GM18505 (cell line): ENCODE results near the gene CLASP1.

Source experiments
- ATAC-seq: cut with Tn5 transposase; IDR thresholded peaks from one replicate; pipeline ENCODE4 v1.9.1; 2021; ENCODE audit not compliant: unreplicated experiment
- POLR2A ChIP-seq: IDR thresholded peaks from 4 replicates; pipeline ENCODE4 v1.6.1; 2011; ENCODE audit warnings: borderline replicate concordance; ENCODE audit not compliant: insufficient read depth, insufficient read length; ENCODE audit errors: extremely low read depth

Gene CLASP1

DNA sequence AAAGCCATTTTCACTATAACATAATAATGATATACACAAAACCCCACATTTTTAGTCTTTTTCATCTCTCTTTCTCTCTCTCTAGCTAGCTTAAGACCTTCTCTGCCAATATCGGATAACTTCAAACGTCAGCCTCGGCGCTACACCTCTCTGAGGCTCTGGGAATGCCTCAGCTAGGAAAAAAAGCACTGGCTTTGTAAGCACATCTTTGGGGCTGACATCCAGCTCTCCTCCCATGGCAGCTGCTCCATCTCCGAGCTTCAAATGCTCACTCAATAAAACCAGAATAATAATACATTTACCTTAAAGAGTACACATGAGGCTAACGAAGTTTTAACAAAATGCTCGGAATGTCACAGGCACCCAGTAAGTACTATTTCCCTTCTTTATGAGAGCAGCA lies 107.8 kb downstream of the CLASP1 start:
- TF ChIP-seq POLR2A, result no peak
- ATAC-seq, result no peak

DNA sequence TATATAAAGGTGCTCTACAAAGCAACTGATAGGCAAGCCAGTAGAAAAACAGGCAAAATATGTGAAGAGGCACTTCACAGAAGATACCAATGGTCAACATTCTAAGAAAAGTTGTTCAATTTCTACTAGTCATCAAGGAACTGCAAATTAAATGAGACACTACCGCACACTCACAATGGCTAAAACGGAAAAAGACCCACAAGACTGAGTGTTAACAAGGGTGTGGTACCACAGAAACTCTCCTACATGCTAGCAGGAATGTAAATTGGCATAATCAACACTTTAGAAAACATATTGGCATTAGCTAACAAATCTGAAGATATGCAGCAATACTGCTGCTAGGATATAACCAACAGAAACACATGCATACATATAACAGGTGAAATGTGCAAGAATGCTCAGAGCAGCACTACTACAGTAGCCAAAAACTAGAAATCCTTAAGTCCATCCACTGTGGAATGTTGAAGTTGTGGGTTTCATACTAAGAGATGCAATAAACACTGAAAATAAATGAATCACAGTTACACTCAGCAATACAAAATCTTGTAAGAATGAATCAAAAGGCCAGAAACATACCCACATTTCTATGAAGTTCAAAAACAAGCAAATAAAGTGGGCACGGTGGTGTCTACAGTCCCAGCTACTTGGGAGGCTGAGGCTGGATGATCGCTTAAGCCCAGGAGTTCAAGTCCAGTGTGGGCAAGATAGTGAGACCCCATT lies 109.4 kb downstream of the CLASP1 start:
- TF ChIP-seq POLR2A, result no peak
- no peak for ATAC-seq

DNA sequence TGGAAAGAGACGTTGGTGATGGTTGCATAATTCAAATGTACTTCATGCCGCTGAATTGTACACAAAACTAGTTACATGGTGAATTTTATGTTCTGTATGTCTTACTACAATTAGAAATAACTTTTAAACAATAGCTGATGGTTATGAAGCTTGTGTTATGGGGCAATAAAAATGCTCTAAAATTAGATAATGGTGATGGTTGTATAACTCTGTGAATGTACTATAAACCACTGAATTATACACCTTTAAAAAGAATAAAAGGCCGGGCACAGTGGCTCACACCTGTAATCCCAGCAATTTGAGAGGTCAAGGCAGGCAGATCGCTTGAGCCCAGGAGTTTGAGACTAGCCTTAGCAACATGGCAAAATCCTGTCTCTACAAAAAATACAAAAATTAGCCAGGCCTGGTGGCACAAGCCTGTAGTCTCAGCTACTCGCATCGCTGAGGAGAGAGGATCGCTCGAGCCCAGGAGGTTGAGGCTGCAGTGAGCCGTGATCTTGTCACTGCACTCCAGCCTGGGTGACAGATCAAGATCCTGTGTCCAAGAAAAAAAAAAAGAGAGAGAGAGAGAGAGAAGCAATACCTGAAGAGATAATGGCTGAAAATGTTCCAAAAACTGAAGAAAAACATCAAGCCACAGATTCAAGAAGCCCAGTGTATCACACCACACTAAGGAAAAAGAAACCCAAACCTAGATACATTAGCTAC lies 112.3 kb downstream of the CLASP1 start:
- no peak for ATAC-seq
- TF ChIP-seq POLR2A, result no peak

- TF ChIP-seq POLR2A, result no peak
- no peak for ATAC-seq
These were observed 112.9 kb downstream of the CLASP1 start for GRCh38 chr2:121536347-121536746.

GRCh38 chr2:121534007-121534406 lies 115.3 kb downstream of the CLASP1 start:
- TF ChIP-seq POLR2A, result no peak

DNA sequence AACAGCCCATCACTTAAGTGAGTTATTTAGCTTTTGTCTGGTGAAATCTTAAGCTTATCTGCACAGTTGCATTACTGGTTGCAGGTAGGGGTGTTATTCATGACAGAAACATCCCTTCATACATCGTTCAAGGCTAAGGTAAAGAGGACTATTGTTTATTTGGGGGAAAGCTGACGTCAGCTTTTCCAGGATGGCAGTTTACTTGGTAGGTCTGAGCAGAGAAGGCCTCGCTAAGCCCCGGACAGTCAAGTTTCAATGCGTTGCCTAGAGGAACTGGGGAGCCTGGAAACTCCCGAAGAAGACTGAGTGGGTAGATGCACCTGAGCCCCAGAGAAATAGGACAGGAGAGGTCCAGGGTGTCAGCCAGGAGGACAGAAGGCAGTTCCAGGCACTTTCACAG lies 116.4 kb downstream of the CLASP1 start:
- TF ChIP-seq POLR2A, result no peak
- ATAC-seq, result no peak

More at GRCh38 chr2:121534007-121534406, 115.3 kb downstream of the CLASP1 start:
- ATAC-seq, result no peak

- no peak for ATAC-seq
- TF ChIP-seq POLR2A, result no peak
These were observed 116.9 kb downstream of the CLASP1 start for GRCh38 chr2:121532347-121532766.

DNA sequence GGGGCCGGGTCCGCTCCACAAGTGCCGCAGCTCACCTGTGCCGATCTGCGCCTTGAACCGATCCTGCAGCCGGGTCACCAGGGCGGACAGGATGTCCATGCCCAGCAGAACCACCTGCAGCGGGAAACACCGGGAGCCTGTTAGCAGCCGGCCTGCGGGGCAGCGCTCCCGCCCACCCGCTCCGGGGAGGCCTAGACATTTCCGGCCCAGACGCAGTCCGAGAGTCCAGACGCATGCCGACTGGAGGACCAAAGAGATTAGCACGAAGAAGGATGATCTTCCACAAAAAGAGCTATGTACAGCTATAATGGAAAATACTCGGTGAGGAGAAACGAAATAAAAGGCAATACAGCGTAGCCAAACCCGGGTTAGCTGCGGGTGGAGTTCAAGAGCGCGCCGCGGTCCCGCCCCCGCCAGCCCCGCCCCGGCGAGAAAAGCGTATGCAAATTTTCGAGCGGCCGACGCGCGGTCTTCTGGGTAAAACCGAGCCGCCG lies 119.0 kb downstream of the CLASP1 start:
- TF ChIP-seq POLR2A, result no peak

DNA sequence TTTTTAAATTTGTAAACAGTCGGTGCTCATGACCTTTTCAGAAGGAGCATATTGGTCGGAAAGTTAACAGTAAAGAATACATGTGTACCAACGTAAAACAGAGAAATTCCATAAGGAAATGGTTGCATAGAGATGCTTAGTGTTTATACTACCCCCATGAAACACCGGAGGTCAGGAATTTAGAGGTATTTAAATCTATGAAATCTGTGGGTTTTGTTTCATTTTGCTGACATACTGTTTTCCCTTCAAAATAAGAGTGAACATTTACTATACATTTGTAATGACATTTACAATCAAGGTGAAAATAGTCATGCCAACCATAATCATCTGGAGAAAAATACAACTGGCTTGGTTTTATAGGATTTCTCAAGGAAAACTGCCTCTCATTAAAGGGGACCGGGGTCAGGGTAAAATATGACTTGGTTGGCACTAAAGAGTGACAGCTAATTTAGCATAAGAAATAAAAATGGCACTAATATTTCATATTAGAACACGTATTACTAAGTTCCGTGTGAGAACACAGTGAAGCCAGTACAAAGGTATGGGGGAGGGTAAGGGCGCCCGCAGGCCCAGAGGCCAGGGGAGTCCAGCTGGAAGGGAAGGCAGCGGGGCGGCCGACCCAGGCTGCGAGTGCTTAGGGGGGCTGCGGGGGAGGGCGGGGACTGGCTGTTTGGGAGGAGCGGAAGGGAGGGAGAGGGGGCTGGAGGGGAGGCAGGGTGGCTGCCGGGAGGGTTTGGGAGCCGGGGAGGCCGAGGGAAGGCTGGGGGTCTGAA lies 119.6 kb downstream of the CLASP1 start:
- ATAC-seq, result peak; percentile 14
- TF ChIP-seq POLR2A, result no peak

More for the DNA sequence above, 119.0 kb downstream of the CLASP1 start:
- peak; percentile 61 for ATAC-seq

DNA sequence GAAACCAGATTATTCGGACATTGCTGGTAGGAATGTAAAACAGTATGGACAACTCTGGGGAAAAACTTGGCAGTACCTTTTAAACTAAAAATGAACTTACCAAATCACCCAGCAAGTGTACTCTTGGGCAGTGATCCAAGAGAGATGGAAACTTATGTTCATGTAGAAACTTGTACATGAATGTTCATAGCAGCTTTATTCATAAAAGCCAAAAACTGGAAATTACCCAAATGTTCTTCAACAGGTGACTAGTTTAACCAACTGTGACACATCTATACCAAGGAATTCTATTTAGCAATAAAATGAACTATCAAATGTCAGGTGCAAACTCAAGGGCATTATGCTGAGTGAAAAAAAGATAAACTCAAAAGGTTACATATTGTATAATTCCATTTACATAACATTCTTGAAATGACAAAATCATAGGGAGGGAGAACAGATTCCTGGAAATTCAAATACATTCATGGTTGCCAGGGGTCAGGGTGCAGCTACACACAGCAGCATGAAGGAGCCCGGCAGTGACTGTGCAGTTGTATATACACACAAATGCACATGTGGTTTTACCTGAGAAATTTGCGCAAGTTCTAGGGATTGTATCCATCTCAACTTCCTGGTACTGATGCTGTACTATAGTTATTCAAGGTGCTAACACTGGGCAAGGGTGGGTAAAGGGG lies 122.1 kb downstream of the CLASP1 start:
- ATAC-seq, result no peak
- no peak for TF ChIP-seq POLR2A

- ATAC-seq, result no peak
- TF ChIP-seq POLR2A, result no peak
These were observed 124.4 kb downstream of the CLASP1 start for GRCh38 chr2:121524685-121525425.

DNA sequence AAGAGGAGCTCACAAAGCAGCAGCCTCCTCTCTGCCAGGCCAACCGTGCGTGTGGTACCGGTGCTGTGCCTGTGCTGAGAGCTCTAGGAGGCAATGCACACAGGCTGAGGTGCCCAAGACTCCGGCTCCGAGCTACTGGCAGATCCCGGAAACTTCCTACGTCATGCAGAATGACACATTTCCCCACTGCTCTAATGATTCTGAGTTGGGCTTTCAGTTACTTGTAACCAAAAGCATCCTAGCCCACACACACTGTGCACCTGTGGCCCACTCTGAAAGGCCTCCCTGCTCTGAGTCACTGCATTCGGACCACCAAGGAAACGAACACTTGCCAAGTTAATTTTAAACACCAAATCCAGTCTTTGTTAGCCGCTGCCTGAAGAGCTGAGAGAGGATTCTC lies 127.9 kb downstream of the CLASP1 start:
- no peak for TF ChIP-seq POLR2A
- no peak for ATAC-seq
